ENCODE measurements around the gene NRP1.
A peak's percentile ranks its signal among the peaks of the same experiment; 100 is the strongest.

NRP1 gene

DNA sequence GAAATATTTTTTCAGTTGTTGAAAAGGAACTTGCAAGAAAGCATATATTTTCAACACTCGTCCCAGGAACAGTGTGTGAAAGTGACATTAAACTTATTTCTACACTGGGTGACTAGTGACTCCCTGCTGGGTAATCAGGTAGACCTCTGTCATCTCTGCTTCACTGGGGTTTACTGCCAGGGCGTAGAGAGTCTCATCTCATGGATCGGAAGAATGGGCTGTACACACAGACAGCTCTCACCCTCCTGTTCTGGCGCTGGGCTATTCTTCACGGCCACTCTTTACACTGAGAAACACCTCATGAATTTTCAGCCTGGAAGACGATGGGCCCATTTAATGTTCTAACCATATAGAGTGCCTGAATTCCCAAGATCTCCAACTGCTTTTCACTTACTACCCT, 36.4 kb downstream of the NRP1 start:
- no peak overlapping the region for H3K27ac ChIP-seq
- no peak for DNase-seq (ENCODE audit: low read depth, low spot score)

DNA sequence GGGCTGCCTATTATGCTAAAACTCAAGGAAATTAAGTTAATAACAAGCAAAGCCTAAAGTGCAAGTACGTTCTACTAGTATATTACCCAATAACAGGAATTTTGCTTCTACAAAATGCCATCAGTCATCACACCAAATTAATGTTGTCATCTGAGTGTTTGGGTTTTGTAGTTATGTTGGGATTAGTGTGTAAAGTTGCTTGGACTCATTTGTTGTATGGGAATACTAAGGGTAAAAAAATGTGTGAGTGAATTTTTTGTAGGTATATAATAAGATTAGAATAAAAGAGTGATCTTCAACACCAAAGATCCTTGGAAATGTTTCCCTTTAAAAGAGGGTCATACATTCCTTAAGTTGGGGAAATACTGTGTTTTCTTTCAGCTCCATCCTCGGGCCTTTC, 38.6 kb downstream of the NRP1 start:
- H3K27ac ChIP-seq = no peak overlapping the region
- DNase-seq (ENCODE audit: low read depth, low spot score) = no peak

DNA sequence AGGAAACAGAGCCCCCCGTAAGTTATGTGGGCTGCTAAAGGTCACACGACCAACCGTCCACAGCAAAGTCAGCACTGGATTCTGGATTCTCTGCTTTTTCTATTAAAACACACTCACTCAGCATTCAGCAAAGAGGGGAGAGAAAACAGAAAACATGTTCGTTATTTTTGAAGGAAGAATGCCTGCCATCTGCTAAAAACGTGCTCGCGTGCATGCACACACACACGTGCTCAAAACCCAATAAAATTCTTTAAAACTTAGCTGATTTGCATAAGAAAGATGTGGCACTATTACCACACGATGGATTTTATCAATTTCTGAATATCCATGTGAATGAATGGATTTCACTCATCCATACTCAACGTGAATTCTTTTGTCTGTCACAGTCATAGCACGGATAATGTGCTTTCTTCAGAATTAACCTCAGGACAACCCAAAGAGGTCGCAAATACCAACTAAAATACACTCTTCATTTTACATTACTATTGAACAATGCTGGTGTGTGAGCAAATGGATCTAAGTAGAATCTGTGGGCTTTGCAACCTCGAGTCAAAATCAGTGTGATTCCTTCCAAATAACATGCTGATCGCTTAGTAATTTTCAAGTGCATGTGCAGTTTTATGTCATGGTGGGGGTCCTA, 40.8 kb downstream of the NRP1 start:
- no peak for DNase-seq (ENCODE audit: low read depth, low spot score)
- H3K27ac ChIP-seq = no peak overlapping the region

- DNase-seq (ENCODE audit: low read depth, low spot score) = no peak
- H3K27ac ChIP-seq = peak overlapping the region; percentile 38
Observed at GRCh38 chr10:33293076-33293475, 41.4 kb downstream of the NRP1 start.

DNA sequence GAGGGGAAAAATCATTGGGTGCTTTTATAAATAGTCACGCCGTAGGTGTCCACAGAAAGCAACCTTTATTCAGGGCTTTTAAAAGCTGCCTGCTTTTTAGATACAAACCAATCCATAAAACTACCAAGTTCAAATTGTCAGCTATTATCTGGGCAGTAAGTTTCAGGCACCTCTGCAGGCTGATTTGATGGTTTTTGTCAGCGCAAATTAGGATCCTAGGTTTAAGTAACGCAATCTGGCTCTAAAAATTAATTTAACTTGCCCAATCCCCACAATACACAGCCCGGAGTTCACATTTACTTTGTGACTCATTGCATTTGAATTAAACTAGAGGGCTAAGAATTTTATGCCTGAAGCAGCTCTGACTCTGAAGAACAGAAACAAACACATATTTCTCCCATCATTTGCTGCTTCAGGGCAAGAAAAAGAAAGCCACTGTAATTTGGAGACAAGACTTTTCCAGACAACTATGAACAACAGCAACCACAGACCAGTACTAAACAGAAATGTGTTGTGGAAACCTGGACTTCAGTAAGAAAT, 43.3 kb downstream of the NRP1 start:
- DNase-seq (ENCODE audit: low read depth, low spot score) = no peak
- peak overlapping the region; percentile 38 for H3K27ac ChIP-seq

- DNase-seq (ENCODE audit: low read depth, low spot score) = no peak
Observed at GRCh38 chr10:33290321-33291052, 44.0 kb downstream of the NRP1 start.

DNA sequence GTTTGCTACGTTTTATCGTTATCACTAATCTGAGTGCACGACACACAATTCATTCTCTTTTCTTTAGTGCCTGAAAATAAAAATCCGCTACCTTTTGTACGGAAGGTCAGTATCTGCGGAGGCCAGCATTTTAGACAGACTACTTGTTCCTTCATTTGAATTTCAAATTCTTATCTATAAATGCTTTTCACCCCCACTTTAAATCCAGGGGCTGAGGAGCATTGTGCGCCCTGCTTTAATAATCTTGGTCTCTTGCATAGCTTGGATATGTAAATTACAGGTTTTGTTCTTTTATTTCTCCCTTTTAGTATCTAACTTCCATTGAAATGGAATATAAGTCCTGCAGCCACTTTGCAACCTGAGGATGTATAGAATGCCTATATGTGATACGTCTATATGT, 44.7 kb downstream of the NRP1 start:
- no peak for DNase-seq (ENCODE audit: low read depth, low spot score)
- H3K27ac ChIP-seq = no peak overlapping the region

More at GRCh38 chr10:33290321-33291052, 44.0 kb downstream of the NRP1 start:
- no peak overlapping the region for H3K27ac ChIP-seq

- no peak overlapping the region for H3K27ac ChIP-seq
Observed at GRCh38 chr10:33288127-33288526, 46.3 kb downstream of the NRP1 start.

GRCh38 chr10:33287112-33287511, 47.4 kb downstream of the NRP1 start:
- no peak overlapping the region for H3K27ac ChIP-seq
- DNase-seq (ENCODE audit: low read depth, low spot score) = no peak

More at GRCh38 chr10:33288127-33288526, 46.3 kb downstream of the NRP1 start:
- no peak for DNase-seq (ENCODE audit: low read depth, low spot score)

DNA sequence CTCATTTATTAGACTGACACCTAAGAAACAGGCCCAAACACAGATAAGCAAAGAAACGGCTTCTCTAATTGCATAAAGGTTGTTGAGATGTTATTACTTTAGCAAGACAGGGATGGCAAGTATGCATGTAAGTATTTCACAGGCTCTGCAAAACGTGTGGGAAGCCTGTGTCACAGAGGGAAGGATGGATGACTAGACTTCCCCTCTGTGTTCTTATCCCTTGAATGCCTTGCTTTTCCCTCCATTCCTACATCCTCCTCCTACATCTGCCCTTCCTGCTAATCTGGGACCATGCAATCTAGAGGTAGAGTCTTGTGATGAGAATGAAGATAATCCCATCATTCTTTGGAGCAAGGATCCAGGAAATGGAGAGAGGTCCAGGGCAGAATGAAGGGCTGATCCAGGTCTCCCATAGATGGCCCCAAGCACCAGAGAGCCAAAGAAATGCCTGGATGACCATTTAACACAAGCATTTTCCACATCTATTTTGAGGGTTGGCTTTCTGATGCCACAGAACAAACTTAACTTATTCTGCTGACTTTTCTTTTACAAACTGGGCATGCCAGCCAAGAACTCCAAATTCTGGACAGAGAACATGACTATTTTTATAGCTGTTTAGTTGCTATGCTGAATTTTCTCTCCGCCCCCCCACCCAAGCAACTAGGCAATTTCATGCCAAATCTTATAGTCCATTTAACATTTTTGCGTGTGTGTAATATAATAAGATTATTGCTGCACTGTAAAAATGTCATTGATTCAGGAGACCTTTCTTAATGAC, 48.1 kb downstream of the NRP1 start:
- no peak for DNase-seq (ENCODE audit: low read depth, low spot score)
- H3K27ac ChIP-seq = no peak overlapping the region

DNA sequence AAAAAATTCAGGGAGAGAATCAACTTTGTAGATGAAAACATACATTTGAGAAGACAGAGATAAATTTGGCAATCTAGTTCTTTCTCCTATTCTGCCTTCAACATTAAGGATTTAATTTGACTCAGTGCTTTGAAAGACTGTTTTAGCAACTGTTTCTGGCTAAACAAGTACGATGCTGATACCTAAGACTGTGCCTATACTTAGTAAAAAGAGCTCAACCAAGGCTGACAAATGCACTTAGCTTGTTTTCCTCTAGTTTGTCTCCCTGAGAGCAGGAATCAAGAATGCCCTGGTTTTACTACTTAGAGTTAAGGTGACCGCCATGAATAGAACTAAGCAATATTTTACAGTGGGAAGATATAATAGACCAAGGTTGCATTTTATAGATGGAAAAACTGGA, 49.5 kb downstream of the NRP1 start:
- no peak for DNase-seq (ENCODE audit: low read depth, low spot score)
- no peak overlapping the region for H3K27ac ChIP-seq

- no peak overlapping the region for H3K27ac ChIP-seq
- DNase-seq (ENCODE audit: low read depth, low spot score) = no peak
Observed at GRCh38 chr10:33279811-33280602, 54.5 kb downstream of the NRP1 start.

- DNase-seq (ENCODE audit: low read depth, low spot score) = no peak
- no peak overlapping the region for H3K27ac ChIP-seq
Observed at GRCh38 chr10:33279276-33279675, 55.2 kb downstream of the NRP1 start.

DNA sequence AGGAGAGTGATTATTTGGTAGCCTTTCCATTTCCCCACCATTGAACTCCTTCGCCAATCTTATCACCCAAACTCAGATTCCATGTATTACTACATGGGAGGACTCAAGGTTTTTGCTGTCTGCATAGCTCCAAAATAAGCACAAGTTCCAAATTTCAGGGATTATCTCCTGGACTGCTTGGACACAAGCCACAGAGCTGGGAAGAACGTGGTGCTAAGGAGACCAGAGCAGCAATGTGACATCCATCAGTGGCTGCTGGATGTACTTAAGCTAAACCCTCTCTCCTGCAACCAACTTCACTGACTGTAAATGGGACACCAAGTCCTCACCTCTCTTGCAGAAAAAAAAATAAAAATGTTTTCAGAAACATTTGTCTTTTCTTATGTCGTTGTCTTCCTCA, 56.3 kb downstream of the NRP1 start:
- no peak overlapping the region for H3K27ac ChIP-seq
- no peak for DNase-seq (ENCODE audit: low read depth, low spot score)

GRCh38 chr10:33277135-33277536, 57.3 kb downstream of the NRP1 start:
- no peak for DNase-seq (ENCODE audit: low read depth, low spot score)
- peak overlapping the region; percentile 38 for H3K27ac ChIP-seq

DNA sequence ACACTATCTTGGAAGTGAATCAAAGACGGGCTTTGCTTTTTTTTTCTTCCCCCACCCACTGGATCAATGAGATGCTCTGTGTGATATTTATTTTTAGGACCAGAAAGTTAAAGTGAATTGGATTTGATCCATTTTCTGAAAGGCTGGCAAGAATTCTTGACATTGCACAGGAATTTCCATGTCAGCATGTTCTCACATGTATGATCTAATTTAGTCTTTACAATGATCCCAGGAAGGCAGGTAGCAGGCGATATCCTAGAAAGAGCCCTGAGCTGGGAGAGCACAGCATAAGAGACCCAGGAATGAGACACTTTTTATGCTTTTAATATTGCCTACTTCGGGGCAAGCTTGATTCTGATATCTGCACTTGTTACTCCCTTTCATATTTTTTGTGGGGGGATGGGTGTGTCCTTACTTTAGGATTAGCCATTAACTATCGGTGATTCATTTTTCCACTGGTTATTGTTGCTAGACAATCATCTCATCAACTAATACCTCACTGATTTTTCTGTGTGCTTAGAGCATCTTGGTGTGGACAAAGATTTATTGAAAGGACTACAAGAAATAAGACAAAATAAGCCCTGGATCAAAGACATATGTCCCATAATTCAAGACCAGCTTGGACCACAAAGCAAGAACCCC, 58.1 kb downstream of the NRP1 start:
- H3K27ac ChIP-seq = peak overlapping the region; percentile 38
- DNase-seq (ENCODE audit: low read depth, low spot score) = no peak

GRCh38 chr10:33274096-33274785, 60.2 kb downstream of the NRP1 start:
- peak overlapping the region; percentile 82 for H3K27ac ChIP-seq
- DNase-seq (ENCODE audit: low read depth, low spot score) = no peak

- DNase-seq (ENCODE audit: low read depth, low spot score) = peak; percentile 89
- H3K27ac ChIP-seq = peak overlapping the region; percentile 82
Observed at GRCh38 chr10:33273295-33274002, 61.0 kb downstream of the NRP1 start.
